ENCODE results near the gene GNA12.

- TF ChIP-seq POLR2A (IDR thresholded peaks at IDR 0.05; ENCODE audit: low read depth, low read length) (no peak), TAF1 (IDR thresholded peaks at IDR 0.05; ENCODE audit: low read depth, low read length) (no peak), POLR2AphosphoS5 (IDR thresholded peaks at IDR 0.05; ENCODE audit: low read depth, low read length) (no peak), SPI1 (IDR thresholded peaks at IDR 0.05; ENCODE audit: low read depth, low read length) (no peak), POU2F2 (IDR thresholded peaks at IDR 0.05; ENCODE audit: low read depth, low read length) (no peak)
These were observed 16.6 kb upstream of the GNA12 start for GRCh38 chr7:2860627-2861133.

All from GM12891 (cell line).